A549 (cell line): ENCODE data around the gene PLXNC1.

ENCODE experiments used
- CHD2 ChIP-seq: fragments of 150-350 bp; IDR thresholded peaks from 2 replicates; pipeline ENCODE4 v1.6.1; 2014; ENCODE audit warnings: low read length; ENCODE audit not compliant: partially characterized antibody
- CTCF ChIP-seq: fragments of >200 bp; sonication (Bioruptor Twin); formaldehyde crosslinking; IDR thresholded peaks from 3 replicates; pipeline ENCODE4 v1.5.1; 2016
- EP300 ChIP-seq, 2 experiments: fragments of >200 bp; sonication (Bioruptor Twin); formaldehyde crosslinking; IDR thresholded peaks; 2 replicates in 1 of 2; 3 replicates in 1 of 2; pipeline ENCODE4 v1.6.1; 2016 to 2017
- ESRRA ChIP-seq: fragments of 150-350 bp; IDR thresholded peaks from 2 replicates; pipeline ENCODE4 v1.6.1; 2014; ENCODE audit warnings: mild to moderate bottlenecking, low read length, borderline replicate concordance
- JUN ChIP-seq, 2 experiments: fragments of >200 bp; sonication (Bioruptor Twin); formaldehyde crosslinking; IDR thresholded peaks; 2 replicates in 1 of 2; 3 replicates in 1 of 2; pipeline ENCODE4 v1.6.1; 2016 to 2017
- JUNB ChIP-seq: fragments of >200 bp; sonication (Bioruptor Twin); formaldehyde crosslinking; IDR thresholded peaks from 2 replicates; pipeline ENCODE4 v1.6.1; 2016
- MAZ ChIP-seq: fragments of 150-350 bp; IDR thresholded peaks from 2 replicates; pipeline ENCODE4 v1.6.1; 2014; ENCODE audit warnings: antibody characterized with exemption, low read depth, low read length, borderline replicate concordance
- MYC ChIP-seq: IDR thresholded peaks from 2 replicates; pipeline ENCODE4 v1.6.1; 2012; ENCODE audit warnings: mild to moderate bottlenecking, inconsistent platforms, low read length, improper control_type of control experiment, borderline replicate concordance
- PHF8 ChIP-seq: fragments of 200-600 bp; sonication (generic); IDR thresholded peaks from 2 replicates; pipeline ENCODE4 v1.6.1; 2016; ENCODE audit warnings: low read depth, mild to moderate bottlenecking, antibody characterized with exemption, moderate library complexity, borderline replicate concordance
- POLR2A ChIP-seq: IDR thresholded peaks from 2 replicates; pipeline ENCODE4 v1.6.1; 2012; ENCODE audit warnings: mild to moderate bottlenecking, low read length
- RAD21 ChIP-seq, 2 experiments: fragments of >200 bp in 1 of 2; sonication (Bioruptor Twin) in 1 of 2; formaldehyde crosslinking in 1 of 2; IDR thresholded peaks in 1 of 2; conservative IDR thresholded peaks in 1 of 2; 2 replicates in 1 of 2; 3 replicates in 1 of 2; pipeline ENCODE4 v1.6.1; 2012 to 2018; ENCODE audit warnings: inconsistent platforms in 1 of 2
- SMC3 ChIP-seq: fragments of >200 bp; sonication (Bioruptor Twin); formaldehyde crosslinking; IDR thresholded peaks from 3 replicates; pipeline ENCODE4 v1.6.1; 2018; ENCODE audit warnings: inconsistent platforms
- TF ChIP-seq, protein P1 (sequence below): IDR thresholded peaks from 2 replicates; pipeline ENCODE4 v1.6.1; 2012
- TF ChIP-seq, protein P2 (sequence below): fragments of >200 bp; sonication (Bioruptor Twin); formaldehyde crosslinking; IDR thresholded peaks from 3 replicates; pipeline ENCODE4 v1.6.1; 2016

GRCh38 chr12:94255428-94255827, 107.1 kb downstream of the PLXNC1 start:
- TF ChIP-seq POLR2A = no peak
- no peak for TF ChIP-seq MAZ
- no peak for TF ChIP-seq ESRRA
- TF ChIP-seq CTCF = no peak
- TF ChIP-seq, protein P1, sequence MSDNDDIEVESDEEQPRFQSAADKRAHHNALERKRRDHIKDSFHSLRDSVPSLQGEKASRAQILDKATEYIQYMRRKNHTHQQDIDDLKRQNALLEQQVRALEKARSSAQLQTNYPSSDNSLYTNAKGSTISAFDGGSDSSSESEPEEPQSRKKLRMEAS = no peak
- TF ChIP-seq MYC = no peak
- no peak for TF ChIP-seq PHF8
- no peak for TF ChIP-seq CHD2
- TF ChIP-seq JUNB = no peak
- TF ChIP-seq EP300 (IDR thresholded peaks at IDR 0.05) = no peak
- TF ChIP-seq RAD21 (conservative IDR thresholded peaks at IDR 0.05 in 1 of 2, IDR thresholded peaks at IDR 0.05 in 1 of 2) = no peak
- TF ChIP-seq JUN (IDR thresholded peaks at IDR 0.05) = no peak
- no peak for TF ChIP-seq SMC3
- TF ChIP-seq, protein P2, sequence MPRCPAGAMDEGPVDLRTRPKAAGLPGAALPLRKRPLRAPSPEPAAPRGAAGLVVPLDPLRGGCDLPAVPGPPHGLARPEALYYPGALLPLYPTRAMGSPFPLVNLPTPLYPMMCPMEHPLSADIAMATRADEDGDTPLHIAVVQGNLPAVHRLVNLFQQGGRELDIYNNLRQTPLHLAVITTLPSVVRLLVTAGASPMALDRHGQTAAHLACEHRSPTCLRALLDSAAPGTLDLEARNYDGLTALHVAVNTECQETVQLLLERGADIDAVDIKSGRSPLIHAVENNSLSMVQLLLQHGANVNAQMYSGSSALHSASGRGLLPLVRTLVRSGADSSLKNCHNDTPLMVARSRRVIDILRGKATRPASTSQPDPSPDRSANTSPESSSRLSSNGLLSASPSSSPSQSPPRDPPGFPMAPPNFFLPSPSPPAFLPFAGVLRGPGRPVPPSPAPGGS = no peak
